GM19193 (cell line): ENCODE data around the gene ABCB8.

Experiments used
- POLR2A ChIP-seq: IDR thresholded peaks from 4 replicates; pipeline ENCODE4 v1.6.1; 2011; ENCODE audit not compliant: insufficient read depth, insufficient read length; ENCODE audit errors: extremely low read depth

The ABCB8 gene

GRCh38 chr7:151007469-151007898 lies 20.8 kb upstream of the ABCB8 start:
- no peak for TF ChIP-seq POLR2A

- no peak for TF ChIP-seq POLR2A
These were observed 20.1 kb upstream of the ABCB8 start for GRCh38 chr7:151008143-151008510.

GRCh38 chr7:151008511-151009323 lies 19.5 kb upstream of the ABCB8 start:
- TF ChIP-seq POLR2A, result peak; percentile 40

- no peak for TF ChIP-seq POLR2A
These were observed 18.8 kb upstream of the ABCB8 start for GRCh38 chr7:151009327-151010036.

- TF ChIP-seq POLR2A, result no peak
These were observed 18.3 kb upstream of the ABCB8 start for GRCh38 chr7:151010037-151010306.

GRCh38 chr7:151010307-151011096 lies 17.7 kb upstream of the ABCB8 start:
- no peak for TF ChIP-seq POLR2A

GRCh38 chr7:151011097-151011409 lies 17.2 kb upstream of the ABCB8 start:
- TF ChIP-seq POLR2A, result no peak

GRCh38 chr7:151012031-151012692 lies 16.1 kb upstream of the ABCB8 start:
- no peak for TF ChIP-seq POLR2A

GRCh38 chr7:151012911-151013347 lies 15.3 kb upstream of the ABCB8 start:
- no peak for TF ChIP-seq POLR2A

GRCh38 chr7:151013356-151013732 lies 14.9 kb upstream of the ABCB8 start:
- no peak for TF ChIP-seq POLR2A

GRCh38 chr7:151013733-151014497 lies 14.3 kb upstream of the ABCB8 start:
- TF ChIP-seq POLR2A, result no peak

- no peak for TF ChIP-seq POLR2A
These were observed 13.3 kb upstream of the ABCB8 start for GRCh38 chr7:151014950-151015349.

GRCh38 chr7:151015967-151016366 lies 12.3 kb upstream of the ABCB8 start:
- TF ChIP-seq POLR2A, result no peak

- no peak for TF ChIP-seq POLR2A
These were observed 11.7 kb upstream of the ABCB8 start for GRCh38 chr7:151016505-151016904.
